Stromal cell of bone marrow (primary cell): ENCODE measurements around the gene TBC1D22A.

Experiments used
- DNase-seq: peaks from one replicate; pipeline ENCODE4 v3.0.0-alpha.2; 2012; ENCODE audit warnings: low read depth

The TBC1D22A gene

DNA sequence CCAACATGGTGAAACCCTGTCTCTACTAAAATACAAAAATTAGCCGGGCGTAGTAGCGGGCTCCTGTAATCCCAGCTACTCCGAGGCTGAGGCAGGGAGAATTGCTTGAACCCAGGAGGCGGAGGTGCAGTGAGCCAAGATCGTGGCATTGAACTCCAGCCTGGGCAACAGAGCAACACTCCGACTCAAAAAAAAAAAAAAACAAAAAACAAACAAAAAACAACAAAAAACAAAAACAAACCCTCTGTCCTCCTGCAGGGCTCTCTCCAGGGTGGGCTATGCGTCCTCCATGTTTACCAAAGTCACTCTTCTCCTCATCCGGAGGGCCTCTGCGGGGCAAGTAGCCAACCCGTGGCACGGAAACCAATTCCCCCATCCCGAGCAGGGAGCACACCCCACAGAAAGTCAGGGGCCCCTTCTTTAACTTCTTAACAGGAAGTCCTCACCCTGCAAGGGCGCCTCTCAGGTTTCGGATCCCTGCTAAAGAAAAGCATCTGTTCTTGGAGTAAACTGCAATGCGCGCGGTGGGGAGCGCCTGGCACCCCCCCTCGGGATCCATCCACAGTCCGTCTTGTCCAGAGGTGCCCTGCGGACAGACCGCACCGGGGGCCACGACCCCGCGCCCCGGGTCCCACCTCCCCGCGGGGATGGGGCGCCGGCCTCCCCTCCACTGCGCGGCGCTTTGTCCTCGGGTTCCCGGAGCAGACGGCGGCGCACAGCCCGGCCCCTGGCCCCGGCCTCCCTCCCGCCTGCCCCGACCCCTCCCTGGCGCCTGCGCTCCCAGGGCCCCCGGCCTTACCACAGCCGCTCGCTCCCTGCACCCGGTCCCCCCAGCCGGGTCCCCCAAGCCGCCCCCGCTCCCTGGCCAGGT lies 25.1 kb upstream of the TBC1D22A start:
- peak; percentile 7 for DNase-seq

GRCh38 chr22:46737976-46738646 lies 24.3 kb upstream of the TBC1D22A start, which contains the start of gene CERK:
Gene CERK (minus strand): TSS chr22:46738252. CDS start chr22:46738148, 104 bp downstream.
- DNase-seq, result peak; percentile 60

DNA sequence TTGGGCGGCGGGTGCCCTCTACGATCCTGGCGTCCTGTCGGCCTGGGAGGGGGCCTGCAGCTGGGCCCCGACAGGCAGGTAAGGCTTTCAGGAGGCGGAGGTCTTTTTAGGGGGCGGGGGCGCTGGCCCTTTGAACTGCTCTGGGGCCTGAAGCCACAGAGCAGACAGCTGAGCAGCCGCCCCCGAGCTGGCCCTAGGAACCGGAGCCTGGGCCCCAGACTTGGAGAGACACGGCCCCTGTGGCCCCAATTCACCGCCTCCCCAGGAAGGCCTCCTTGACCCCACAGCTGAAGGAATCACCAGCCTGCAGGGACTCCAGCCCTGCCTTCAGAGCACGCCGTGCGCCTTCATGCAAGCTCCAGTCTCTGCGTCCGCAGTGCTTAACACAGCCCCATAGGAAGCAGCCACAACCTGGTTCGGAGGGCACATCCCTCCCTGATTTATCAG lies 23.8 kb upstream of the TBC1D22A start:
- DNase-seq, result peak; percentile 6

DNA sequence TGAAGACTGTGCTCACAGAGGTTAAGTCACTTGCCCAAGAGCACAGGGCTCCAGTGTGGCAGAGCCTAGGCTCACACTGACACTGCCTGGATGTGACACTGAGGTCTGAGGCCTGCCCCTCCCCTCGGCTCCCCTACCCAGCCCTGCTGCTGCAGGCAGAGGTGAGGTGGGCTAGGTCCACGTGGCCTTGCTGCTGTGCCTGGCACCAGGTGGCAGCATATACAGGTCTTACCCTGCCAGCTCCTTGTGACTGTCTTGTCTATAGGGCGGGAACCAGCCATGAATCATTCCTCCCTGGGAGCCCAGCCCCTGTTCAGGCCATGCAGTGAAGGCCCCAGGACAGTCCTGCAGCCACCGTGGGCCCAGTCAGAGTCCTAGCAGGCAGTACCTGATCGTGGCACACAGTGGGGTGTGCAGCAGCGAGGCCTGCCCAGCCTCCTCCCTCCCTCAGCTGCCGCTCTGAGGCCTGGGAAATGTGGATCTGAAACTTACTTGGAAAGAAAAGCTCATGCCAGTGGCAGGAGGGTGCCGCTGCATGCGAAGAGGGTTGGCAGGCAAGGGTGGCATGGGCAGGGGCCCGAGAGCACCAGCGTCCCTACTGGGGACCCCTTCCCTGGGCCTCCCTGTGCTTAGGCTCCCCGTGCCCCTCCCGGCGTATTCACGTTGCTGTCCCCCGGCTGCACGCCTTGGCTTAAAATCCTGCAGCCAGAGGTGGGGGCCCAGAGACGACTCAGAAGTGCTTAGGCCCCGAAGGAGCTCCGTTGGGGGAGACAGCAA lies 23.2 kb upstream of the TBC1D22A start:
- peak; percentile 59 for DNase-seq

- DNase-seq, result no peak
Observed at GRCh38 chr22:46740910-46741780, 21.3 kb upstream of the TBC1D22A start.

GRCh38 chr22:46741974-46742519 lies 20.4 kb upstream of the TBC1D22A start:
- DNase-seq, result no peak

GRCh38 chr22:46742576-46743221 lies 19.8 kb upstream of the TBC1D22A start:
- DNase-seq, result no peak

- DNase-seq, result no peak
Observed at GRCh38 chr22:46744581-46744980, 17.9 kb upstream of the TBC1D22A start.

DNA sequence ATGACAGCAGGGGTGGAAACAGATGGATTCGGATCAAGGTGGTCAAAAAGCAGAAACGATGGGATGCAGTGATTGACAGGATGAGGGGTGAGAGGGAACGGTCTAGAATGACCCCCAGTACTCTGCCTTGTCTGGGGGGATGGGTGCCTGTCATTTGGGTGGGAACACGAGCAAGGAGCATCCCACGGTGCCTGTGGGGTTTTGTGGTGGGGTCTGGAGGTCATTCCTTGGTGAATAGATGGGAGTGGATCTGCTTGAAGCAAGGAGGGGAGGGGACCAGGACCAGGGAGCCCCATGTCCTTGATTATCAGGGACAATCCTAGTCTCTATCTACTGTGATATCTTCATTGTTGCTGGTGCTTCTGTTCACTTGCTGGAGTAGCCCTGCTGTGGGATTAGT lies 16.3 kb upstream of the TBC1D22A start:
- DNase-seq, result no peak

DNA sequence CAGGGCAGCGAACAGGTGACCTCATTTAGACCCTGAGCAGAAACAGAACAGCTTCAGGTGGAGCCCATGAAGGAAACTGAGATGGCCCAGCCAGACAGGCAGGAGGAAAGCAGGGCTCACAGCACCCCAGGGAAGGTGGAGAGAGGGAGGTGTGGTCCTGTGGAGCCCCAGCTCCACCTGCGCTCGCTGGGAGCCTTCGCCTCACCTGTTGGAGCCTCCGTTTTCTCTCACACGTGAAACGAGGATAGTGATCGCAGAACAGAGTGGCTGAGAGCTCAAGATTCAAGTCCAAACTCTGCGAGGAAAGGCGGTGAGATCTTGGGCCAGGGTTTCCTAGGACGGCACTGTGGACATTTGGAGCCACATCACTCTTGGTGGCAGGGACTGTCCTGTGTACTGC lies 15.8 kb upstream of the TBC1D22A start:
- DNase-seq, result no peak

- no peak for DNase-seq
Observed at GRCh38 chr22:46747646-46748045, 14.8 kb upstream of the TBC1D22A start.

DNA sequence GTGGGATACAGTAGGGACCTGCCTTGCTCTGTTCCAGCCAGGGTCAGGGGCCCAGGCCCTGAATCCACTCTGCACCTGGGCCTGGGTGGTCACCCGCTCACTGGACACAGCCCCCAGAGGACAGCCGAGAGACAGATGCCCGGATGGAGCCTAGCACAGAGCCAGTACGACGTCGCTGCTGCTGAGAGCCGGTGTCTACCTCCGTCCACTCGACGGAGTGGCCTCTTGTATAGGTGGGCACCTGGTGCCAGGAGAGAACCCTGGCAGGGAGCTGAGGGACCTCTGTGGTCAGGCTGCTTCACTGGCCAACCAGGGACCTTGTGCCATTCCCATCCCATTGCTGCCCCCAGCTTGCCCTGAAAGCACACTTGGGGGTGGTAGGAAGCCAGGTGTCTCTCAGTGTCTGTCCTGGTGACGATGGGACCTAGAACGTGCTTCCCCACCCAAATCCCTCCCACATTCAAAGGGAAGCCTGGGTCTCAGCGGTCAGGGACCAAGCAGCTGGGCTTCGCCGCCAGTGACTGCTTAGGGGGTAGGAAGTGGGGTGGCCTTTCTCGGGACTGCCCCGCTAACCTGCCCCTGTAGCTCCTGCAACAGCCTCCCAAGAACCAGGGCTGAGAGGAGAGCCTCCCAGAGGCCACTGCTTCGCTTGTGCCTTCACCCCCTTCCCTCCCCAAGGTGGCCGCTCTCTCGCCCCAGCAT lies 14.1 kb upstream of the TBC1D22A start:
- no peak for DNase-seq

- no peak for DNase-seq
Observed at GRCh38 chr22:46748908-46749675, 13.4 kb upstream of the TBC1D22A start.

GRCh38 chr22:46749682-46750529 lies 12.5 kb upstream of the TBC1D22A start:
- DNase-seq, result no peak

- DNase-seq, result no peak
Observed at GRCh38 chr22:46750530-46750800, 12.0 kb upstream of the TBC1D22A start.

DNA sequence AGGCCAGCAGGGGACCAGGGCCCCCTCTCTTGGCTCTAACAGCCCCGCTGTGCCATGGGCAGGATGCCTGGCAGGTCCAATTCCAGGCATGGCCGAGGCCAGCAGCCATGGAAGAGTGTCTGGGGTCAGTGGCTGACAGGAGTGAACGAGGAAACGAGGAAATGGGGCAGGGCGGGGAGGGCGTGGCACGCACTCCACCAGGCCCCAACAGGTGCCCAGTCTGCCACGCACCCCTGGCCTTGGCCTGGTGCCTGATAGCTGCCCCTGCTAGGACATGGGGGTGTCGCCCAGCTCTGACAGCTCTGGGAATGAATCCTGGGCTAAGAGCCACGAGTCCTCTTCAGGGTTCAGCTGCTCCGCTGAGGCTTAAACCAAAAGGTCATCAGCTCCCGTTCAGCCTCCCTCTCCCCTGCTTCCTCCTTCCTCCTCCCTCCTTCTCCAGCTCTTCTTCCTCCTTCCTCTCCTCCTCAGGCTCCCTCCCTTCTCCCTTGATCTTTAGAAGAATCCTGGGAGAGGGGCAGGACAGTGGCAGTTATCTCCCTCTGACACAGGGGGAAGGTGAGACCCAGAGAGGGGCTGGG lies 11.5 kb upstream of the TBC1D22A start:
- DNase-seq, result no peak

DNA sequence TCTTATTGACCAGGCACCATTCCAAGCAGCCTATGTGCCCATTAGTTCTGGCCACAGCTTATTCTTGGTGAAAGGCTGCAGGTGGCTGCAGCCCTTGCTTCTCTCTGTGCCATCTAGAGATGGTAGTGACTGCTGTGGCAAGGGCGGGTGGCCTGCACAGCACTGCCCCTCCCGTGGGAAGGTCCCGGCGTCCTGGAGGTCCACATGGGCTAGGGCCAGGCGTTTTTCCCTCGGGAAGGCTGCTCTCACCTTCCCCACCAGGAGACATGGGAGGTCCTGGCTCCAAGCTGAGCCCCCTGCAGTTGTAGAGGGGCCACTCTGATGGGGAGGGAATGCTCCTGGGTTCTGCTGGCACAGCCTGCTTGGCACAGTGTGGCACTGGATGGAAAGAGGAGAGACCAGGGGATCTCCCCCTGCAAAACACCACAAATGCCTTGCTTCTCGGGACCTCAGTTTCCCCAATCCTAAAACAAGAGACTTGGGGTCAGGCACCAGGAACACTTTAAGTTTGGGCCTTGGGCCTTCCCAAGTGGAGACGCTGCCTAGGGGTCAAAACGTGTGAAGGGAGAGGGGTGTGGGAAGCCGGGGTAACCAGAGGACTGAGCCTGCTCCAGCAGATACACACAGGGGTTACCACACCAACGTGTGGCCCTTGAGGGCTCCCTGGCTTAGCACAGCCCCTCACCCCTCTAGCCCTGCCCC lies 10.0 kb upstream of the TBC1D22A start:
- no peak for DNase-seq

DNA sequence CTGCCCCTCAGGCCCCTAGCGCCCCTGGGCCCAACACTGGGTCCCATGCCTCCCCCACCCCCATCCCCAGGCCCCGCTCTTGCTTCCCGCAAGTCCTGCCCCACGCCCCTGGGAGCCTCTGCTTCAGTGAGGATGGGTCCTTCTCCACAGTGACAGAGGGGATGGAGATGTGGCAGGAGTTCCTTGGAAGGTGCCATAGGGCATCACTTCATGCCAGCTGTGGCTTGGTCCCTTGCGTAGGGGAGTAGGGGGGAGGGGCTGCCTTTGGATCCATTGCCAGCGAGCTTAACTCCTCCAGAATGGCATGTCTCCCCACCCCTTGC lies 9.5 kb upstream of the TBC1D22A start:
- no peak for DNase-seq
